GM18951 (cell line): ENCODE results near the gene FAM98B.

Source experiments
- POLR2A ChIP-seq: IDR thresholded peaks from 4 replicates; pipeline ENCODE4 v1.6.1; 2011; ENCODE audit warnings: mild to moderate bottlenecking; ENCODE audit not compliant: insufficient read length, insufficient read depth; ENCODE audit errors: extremely low read depth
- in situ Hi-C: fragments of 300-500 bp; cut with MboI; formaldehyde crosslinking; loops from one replicate; pipeline ENCODE4 v1.12.0; 2022; ENCODE audit warnings: low sequenced_read_pairs, mixed read lengths, inconsistent platforms; ENCODE audit not compliant: unreplicated experiment

The FAM98B gene

DNA sequence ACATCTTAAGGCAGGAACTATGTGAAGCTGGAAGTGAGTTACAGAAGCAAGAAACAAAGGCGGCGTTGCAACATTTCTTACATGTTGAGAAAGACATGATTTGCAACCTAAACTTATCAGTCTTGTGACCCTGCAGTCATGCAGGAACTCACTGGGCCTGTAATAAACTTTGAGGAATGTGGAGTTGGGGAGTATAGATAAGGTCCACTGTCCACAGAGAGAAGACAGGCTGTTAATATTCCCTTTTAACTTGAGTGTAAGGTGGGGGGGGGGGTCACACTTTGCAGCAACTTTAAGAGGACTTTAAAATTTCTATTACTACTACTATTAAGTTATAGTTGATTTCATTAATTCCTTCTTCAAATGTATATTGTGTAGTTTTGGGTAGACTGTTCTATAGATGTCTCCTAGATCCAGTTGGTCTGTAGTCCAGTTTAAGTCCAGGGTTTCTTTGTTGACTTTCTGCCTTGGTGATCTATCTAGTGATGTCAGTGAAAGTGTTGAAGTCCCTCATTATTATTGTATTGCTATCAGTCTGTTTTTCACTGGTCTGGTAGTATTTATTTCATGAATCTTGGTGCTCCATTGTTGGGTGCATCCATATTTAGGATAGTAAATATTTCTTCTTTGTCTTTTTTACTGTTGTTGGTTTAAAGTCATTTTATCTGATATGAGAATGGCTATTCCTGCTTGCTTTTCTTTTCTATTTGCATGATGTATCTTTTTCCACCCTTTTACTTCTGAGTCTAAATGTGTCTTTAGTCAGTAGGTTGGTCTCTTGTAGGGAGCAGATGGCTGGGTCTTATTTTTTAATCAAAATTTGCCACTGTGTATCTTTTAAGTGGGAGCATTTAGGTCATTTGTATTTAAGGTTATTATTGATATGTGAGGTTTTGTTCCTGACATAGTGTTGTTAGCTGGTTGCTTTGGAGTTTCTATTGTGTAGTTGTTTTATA is 15.6 kb upstream of the FAM98B start:
- in situ Hi-C loops, result no loop called here
- no peak for TF ChIP-seq POLR2A

DNA sequence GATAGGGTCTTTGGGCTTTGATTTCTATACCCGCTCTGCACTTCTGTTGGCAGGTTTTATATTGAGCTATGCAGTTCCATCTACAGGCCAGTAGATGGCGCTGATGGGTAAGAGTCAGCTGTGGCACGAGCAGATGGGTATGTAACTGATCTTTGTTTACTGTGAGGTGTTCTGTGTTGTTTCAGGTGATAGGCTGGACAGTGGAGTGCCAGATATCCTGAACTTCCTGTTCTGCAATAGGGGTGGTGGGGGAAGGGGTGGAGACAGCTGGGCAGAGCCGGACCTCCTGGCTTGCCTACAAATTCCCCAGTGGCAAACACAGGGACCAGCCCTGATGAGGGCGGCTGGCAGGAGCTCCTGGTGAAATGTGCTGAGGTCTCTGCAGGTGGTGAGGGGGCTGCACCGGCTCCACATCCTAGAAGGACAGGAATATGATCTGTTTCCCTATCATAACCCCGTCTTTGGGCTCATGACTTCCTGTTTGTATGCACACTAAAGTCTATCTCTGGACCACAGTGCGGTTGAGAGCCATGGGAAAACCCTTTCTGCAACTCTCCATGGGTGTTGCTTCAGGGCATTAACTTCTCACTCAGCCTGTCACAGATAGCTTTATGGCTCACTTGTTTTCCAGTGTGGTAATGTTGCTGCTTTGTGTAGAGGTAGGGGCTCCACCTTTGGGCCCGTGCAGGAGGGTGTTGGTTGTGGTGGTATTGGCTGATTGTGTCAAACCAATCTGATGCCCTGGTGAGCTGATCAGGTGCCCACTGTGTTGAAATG is 13.4 kb upstream of the FAM98B start:
- TF ChIP-seq POLR2A, result no peak
- in situ Hi-C loops, result no loop called here

DNA sequence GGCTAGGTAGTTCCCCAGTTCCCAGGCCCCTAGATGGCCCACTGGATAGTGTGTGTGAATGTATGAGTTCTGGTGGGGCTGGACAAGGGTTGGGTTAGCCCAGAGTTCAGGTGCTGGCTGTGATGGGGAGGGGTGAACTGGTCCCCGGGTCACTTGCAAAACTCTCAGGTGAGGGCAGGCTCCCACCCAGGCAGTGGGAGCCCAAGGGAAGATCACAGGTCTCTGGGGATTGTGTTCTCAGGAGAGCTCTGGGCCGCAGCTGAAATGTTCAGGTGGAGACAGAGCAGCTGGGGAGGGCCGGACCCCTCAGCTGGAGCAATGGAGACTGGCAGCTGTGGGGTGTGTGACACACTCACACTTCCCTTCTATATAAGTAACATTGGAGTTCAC is 12.8 kb upstream of the FAM98B start:
- in situ Hi-C loops, result no loop called here
- TF ChIP-seq POLR2A, result no peak

DNA sequence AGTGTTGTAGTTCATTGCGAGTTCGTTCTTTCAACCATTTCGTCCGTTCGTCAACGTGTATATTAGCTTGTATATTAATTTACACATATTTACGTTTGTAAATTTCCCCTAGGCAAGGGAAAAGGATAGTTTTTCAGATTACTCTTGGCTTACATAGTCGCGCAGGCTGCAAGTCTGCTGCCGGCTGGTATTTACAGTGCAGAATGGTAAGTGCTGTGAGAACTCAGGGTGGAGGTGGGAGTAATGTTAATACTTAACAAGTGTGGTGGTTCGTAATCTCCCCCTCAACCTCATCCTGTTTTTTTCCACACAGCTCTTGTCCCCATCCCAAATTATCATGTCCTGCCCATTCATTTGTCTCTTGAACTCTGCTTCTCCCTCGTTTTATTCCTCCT is 766 bp downstream of the FAM98B start:
- no peak for TF ChIP-seq POLR2A
- in situ Hi-C loops, result no loop called here

DNA sequence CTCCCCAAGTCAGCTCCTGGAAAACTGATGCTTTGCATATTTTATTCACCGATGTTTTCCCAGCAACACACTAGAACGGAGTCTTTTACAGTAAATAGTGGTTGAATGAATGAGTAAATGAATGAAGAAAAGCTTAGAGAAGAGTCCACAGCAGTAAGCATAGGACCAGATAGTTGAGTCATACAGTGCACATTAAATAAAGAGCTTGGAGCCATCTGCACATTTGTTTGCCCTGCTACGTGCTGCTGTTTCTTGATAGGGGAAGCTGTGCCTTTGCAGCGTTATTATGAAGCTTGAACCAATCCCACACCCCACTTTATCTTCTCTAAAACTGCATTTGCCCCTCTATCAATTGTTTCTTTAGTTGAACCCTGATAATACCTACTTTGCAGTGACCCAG is 1.2 kb downstream of the FAM98B start:
- TF ChIP-seq POLR2A, result no peak
- in situ Hi-C loops, result no loop called here

DNA sequence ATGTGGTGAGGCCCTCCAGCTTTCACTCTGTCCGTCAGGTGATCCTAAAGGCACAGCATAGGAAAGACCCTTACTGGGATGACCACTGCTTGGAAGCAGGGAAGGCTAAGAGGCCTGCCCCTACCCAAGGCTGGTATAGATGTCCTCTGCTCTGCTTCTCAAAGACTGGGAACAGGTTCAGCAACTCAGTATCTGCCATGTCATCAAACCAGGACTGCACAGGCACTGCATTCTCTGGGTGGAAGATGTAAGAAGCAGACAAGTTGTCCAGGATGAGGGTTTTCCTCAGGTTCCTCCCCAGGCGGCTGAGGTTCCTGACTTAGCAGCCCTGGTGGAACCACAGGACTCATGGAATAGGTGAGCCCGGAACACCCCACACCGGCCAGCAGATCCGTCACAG is 4.7 kb downstream of the FAM98B start:
- in situ Hi-C loops, result no loop called here
- no peak for TF ChIP-seq POLR2A

DNA sequence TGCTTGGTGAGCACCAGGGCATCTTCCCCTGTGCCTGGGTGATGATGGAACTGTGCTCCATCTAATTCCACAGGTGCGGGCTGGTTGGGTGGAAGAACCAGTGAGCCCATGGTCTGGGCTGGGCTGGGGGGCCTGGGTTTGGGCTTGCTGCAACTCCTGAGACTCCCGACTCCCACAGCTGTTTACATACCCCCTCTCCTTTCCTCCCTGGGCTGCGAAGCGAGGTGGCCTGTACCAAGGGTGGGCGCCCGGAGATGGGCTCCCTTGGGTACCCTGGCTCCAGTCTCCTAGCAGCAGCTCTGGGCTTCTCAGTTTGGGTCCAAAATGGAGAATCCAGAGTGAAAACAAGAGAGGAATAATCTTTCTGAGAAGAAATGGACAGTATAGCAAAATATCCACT is 5.6 kb downstream of the FAM98B start:
- in situ Hi-C loops, result no loop called here
- no peak for TF ChIP-seq POLR2A

DNA sequence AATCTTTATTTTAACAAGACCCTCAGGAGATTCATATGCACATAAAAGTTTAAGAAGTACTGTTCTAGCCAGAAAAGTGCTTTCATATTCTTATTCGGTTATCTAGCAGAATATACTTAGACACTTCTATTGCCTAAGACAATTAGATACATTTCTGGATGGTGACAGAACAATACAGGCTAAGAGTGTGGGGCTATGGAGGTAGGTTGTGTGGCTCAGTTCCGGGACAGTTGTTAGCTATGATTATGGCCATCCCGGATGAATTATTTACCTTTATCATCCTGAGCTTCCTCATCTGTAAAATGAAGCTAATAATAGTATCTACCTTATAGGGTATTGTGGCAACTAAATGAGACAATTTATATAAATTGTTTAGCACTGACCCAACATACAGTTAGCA is 6.6 kb downstream of the FAM98B start:
- in situ Hi-C loops, result no loop called here
- no peak for TF ChIP-seq POLR2A

DNA sequence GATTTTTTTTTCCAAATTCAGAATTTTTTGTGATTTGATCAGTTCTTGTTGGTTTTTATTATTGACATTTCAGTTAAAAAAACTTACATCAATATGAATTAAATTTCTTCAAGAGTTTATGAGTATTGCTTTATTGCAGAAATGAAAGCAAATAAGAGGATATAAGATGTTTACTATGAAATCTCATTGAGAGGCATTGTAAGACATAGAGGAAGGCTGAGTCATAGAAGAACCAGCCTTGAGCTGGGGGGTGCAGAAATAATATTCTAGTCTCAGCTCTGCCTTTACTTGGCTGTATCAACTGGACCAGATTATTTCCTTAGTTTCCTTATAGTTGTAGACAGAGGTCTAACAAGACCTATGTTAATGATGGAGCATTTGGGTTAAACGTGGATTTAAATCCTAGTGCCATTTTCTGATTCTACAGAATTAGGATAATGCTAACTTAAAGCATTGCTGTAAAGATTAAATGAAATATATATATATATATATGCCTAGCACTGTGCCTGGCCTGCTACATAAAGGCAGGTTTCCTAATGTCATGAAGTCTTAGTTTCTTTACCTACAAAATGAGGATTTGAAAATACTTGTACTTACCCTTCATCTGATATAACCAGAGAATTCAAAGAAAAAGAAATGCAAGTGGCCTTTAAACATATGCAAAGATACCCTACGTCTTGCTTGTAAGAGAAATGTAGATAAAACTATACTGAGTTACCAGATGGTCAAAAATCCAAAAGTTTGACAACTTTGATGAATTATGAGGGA is 7.3 kb downstream of the FAM98B start:
- in situ Hi-C loops, result no loop called here
- TF ChIP-seq POLR2A, result no peak

DNA sequence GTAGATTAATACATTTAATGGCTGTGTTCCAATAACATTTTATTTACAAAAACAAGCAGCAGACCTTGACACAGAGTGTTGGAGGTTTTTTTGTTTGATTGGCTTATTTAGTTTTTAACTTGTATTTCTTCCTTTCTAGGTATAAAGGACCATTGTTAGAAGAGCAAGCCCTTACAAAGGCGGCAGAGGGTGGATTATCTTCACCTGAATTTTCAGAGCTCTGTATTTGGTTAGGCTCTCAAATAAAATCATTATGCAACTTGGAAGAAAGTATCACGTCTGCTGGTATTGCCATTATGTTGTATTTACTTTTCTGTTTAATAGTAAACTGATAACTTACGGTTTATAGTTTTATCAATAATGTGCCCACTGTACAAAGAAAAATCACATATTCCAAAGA is 10.0 kb downstream of the FAM98B start:
- in situ Hi-C loops, result no loop called here

DNA sequence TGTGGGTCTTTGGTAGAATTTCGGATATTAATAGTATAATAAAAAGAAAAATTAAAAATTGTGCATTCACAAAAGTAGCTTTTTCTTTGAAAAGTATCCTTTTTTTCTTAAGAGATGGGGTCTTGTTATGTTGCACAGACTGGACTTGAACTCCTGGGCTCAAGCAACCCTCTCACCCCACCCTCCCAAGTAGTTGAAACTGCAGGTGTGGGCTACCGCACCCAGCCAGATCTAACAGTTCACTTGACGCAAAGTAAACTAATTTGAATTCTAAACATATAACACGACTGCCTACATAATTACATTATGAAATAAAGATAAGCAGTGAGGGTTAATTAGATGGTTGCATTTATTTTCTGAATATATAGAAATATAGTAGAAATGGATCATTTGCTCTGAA is 10.7 kb downstream of the FAM98B start:
- in situ Hi-C loops, result no loop called here
- TF ChIP-seq POLR2A, result no peak

More for the DNA sequence above, 10.0 kb downstream of the FAM98B start:
- no peak for TF ChIP-seq POLR2A

DNA sequence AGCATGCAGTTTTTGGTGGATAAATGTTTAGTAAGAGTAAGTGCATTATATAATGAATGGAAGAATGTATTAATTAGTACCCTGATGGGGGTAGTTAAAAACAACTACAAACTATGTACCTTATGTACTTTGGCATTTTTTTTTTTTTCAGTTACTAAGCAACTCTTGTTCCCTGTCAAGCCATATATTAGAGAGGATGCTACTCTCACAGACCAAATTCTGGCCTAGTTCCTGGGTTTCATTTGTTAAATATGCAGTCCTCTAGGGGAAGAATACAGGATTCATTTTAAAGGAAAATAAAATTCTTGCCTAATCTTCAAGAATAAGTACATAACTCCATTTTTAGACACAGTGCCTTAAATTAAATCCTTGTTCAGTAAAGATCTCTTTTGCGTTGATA is 16.9 kb downstream of the FAM98B start:
- no peak for TF ChIP-seq POLR2A
- in situ Hi-C loops, result loop anchor here (10.0 kb wide), 1 partner anchor 224 kb away; no protein-coding TSS in a partner anchor

DNA sequence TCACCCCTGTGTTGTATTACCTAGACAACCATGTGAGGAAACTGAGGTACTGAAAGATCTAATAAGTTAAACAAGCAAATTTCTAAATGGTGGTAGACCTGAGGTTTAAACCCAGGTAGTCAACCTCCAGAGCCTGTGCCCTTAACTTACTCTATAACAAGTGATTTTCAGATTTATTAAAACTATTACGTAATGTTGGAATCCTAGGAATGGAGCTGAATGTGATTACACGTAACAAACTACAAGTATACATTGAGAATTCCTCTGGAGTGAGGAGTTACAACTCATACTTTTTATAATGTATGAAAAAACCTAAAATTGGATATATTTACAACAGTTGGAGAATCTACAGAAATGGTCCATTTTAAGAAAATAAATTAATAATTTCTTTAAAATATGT is 18.0 kb downstream of the FAM98B start:
- in situ Hi-C loops, result loop anchor here (10.0 kb wide), 1 partner anchor 223 kb away; no protein-coding TSS in a partner anchor
- TF ChIP-seq POLR2A, result no peak
